Esophagus muscularis mucosa (tissue), 4 donors: Measurements from ENCODE around the gene TRIM61. TPM values are rescaled to one million over a fixed set of nuclear protein-coding genes. Genes with fewer than 3 reads are reported as not detected.
"Not testable (repeated sequence)": the region's sequence is repeated elsewhere in the genome, so short reads cannot be mapped to it uniquely, and the experiment has no call there.

Experiments used
- DNase-seq: peaks from one replicate; pipeline ENCODE4 v3.0.0-alpha.2; 2017; ENCODE audit errors: extremely low spot score
- H3K27ac ChIP-seq, 4 donors: fragments of 200-600 bp; sonication (generic); replicated peaks in 1 of 4; 1 replicate in 3 of 4; 2 replicates in 1 of 4; pipeline ENCODE4 v1.5.1; 2016 to 2019; ENCODE audit warnings: mild to moderate bottlenecking in 1 of 4
- H3K27me3 ChIP-seq, 4 donors: fragments of 200-600 bp; sonication (generic); one replicate each; pipeline versions ENCODE4 v1.5.1 to v1.6.0; 2016 to 2019
- H3K36me3 ChIP-seq, 4 donors: fragments of 200-600 bp; sonication (generic); one replicate each; pipeline ENCODE4 v1.5.1; 2016 to 2019
- H3K4me1 ChIP-seq, 4 donors: fragments of 200-600 bp; sonication (generic); one replicate each; pipeline ENCODE4 v1.5.1; 2016 to 2019
- H3K4me3 ChIP-seq, 4 donors: fragments of 200-600 bp; sonication (generic); 1 replicate in 2 of 4; 2 replicates in 2 of 4; pipeline ENCODE4 v1.5.1; 2016 to 2019; ENCODE audit warnings: mild to moderate bottlenecking in 4 of 4, moderate library complexity in 1 of 4
- H3K9me3 ChIP-seq, 4 donors: fragments of 200-600 bp; sonication (generic); 1 replicate in 3 of 4; 2 replicates in 1 of 4; pipeline ENCODE4 v1.5.1; 2016 to 2019
- CTCF ChIP-seq, 3 experiments: fragments of 200-600 bp in 2 of 3; fragments of 450-650 bp in 1 of 3; sonication (generic) in 2 of 3; IDR thresholded peaks; one replicate each; pipeline ENCODE4 v1.5.1; 2017 to 2019; ENCODE audit warnings: antibody characterized with exemption in 3 of 3, mild to moderate bottlenecking in 2 of 3, moderate library complexity in 1 of 3
- EP300 ChIP-seq: sonication (generic); formaldehyde crosslinking; IDR thresholded peaks from one replicate; pipeline ENCODE4 v1.6.1; 2017; ENCODE audit warnings: antibody characterized with exemption
- POLR2A ChIP-seq: fragments of 450-650 bp; IDR thresholded peaks from one replicate; pipeline ENCODE4 v1.6.1; 2017; ENCODE audit warnings: antibody characterized with exemption, moderate library complexity, mild to moderate bottlenecking, low read depth
- POLR2AphosphoS5 ChIP-seq, 2 donors: sonication (generic); formaldehyde crosslinking; IDR thresholded peaks; one replicate each; pipeline ENCODE4 v1.6.1; 2017; ENCODE audit warnings: antibody characterized with exemption in 2 of 2
- WGBS: methylation state at CpG from one replicate; pipeline ENCODE4 v1.1.5; 2018; 5-methylcytosine and 5-hydroxymethylcytosine counted together
- intact Hi-C: fragments of 100-400 bp; cut with DNase I; formaldehyde crosslinking; loops from one replicate; pipeline ENCODE4 v1.15.1; 2023
- total RNA-seq, 4 donors: library from RNA; depleted of rRNA; stranded (reverse); fragments of >200 nt; gene quantifications; one replicate each; pipeline versions ENCODE4 v1.1.0 to v1.2.1, GENCODE V29; 2016

The TRIM61 gene
- total RNA-seq, 4 donors from 2014 or later = 0.33 to 1.2 (median 0.46) TPM; not detected in 1

- DNase-seq = no peak
- no peak for TF ChIP-seq POLR2A
- no peak for TF ChIP-seq POLR2AphosphoS5 (IDR thresholded peaks at IDR 0.05)
- no peak for TF ChIP-seq EP300
- TF ChIP-seq CTCF (IDR thresholded peaks at IDR 0.05) = no peak
These were observed 42.1 kb downstream of the TRIM61 start for GRCh38 chr4:164935363-164935762.

GRCh38 chr4:164933244-164933643, 44.2 kb downstream of the TRIM61 start:
- intact Hi-C loops = no loop called here
- Histone ChIP-seq H3K9me3 (no peaks in the 10 kb centered on the region), H3K4me3 (no peak overlapping the region), H3K27ac (no peak overlapping the region), H3K27me3 (no peaks in the 10 kb centered on the region), H3K4me1 (no peaks in the 10 kb centered on the region), H3K36me3 (no peaks in the 10 kb centered on the region)
- DNase-seq = no peak
- TF ChIP-seq CTCF (IDR thresholded peaks at IDR 0.05) = no peak
- TF ChIP-seq POLR2A = no peak
- no peak for TF ChIP-seq EP300
- TF ChIP-seq POLR2AphosphoS5 (IDR thresholded peaks at IDR 0.05) = no peak
- WGBS = 88% methylated on average over 10 of the region's 11 CpGs

More at GRCh38 chr4:164935363-164935762, 42.1 kb downstream of the TRIM61 start:
- no peak overlapping the region for H3K27ac ChIP-seq
- no peak overlapping the region for H3K4me3 ChIP-seq
- no peaks in the 10 kb centered on the region for H3K36me3 ChIP-seq
- no peaks in the 10 kb centered on the region for H3K9me3 ChIP-seq
- no peaks in the 10 kb centered on the region for H3K4me1 ChIP-seq
- intact Hi-C loops = no loop called here
- H3K27me3 ChIP-seq = peaks cover 0 to 10% (median 0%) of the 10 kb centered on the region in 4 donors
- 57% methylated on average over 1 of the region's 1 CpG for WGBS

GRCh38 chr4:164931551-164932324, 45.7 kb downstream of the TRIM61 start:
- H3K4me3 ChIP-seq = no peak overlapping the region
- WGBS = 73% methylated on average over 5 of the region's 5 CpGs

GRCh38 chr4:164930647-164931046, 46.8 kb downstream of the TRIM61 start:
- Histone ChIP-seq H3K27me3 (no peaks in the 10 kb centered on the region), H3K9me3 (no peaks in the 10 kb centered on the region), H3K4me1 (peaks cover 0 to 5% (median 0%) of the 10 kb centered on the region in 4 donors), H3K36me3 (no peaks in the 10 kb centered on the region), H3K27ac (no peak overlapping the region), H3K4me3 (no peak overlapping the region)
- intact Hi-C loops = no loop called here
- WGBS = 89% methylated on average over 5 of the region's 5 CpGs
- TF ChIP-seq EP300 (no peak), CTCF (IDR thresholded peaks at IDR 0.05) (no peak), POLR2A (no peak), POLR2AphosphoS5 (IDR thresholded peaks at IDR 0.05) (no peak)
- no peak for DNase-seq

More at GRCh38 chr4:164931551-164932324, 45.7 kb downstream of the TRIM61 start:
- H3K4me1 ChIP-seq = peaks cover 0 to 4% (median 0%) of the 10 kb centered on the region in 4 donors
- TF ChIP-seq POLR2A = no peak
- TF ChIP-seq CTCF (IDR thresholded peaks at IDR 0.05) = no peak
- no peak for TF ChIP-seq EP300
- TF ChIP-seq POLR2AphosphoS5 (IDR thresholded peaks at IDR 0.05) = no peak
- no peaks in the 10 kb centered on the region for H3K27me3 ChIP-seq
- no peaks in the 10 kb centered on the region for H3K36me3 ChIP-seq
- no peaks in the 10 kb centered on the region for H3K9me3 ChIP-seq
- intact Hi-C loops = no loop called here
- no peak overlapping the region for H3K27ac ChIP-seq
- no peak for DNase-seq

GRCh38 chr4:164927101-164927500, 50.4 kb downstream of the TRIM61 start:
- H3K36me3 ChIP-seq, intact Hi-C loops, H3K4me3 ChIP-seq, H3K9me3 ChIP-seq, H3K27ac ChIP-seq, DNase-seq, H3K27me3 ChIP-seq, H3K4me1 ChIP-seq: not testable (repeated sequence)
- 46% methylated on average over 2 of the region's 2 CpGs for WGBS
